ENCODE measurements around the gene UMPS. TPM values are rescaled to one million over a fixed set of nuclear protein-coding genes. Genes with fewer than 3 reads are reported as not detected.

UMPS gene
- total and polyA plus RNA-seq, 9 donors, result 15.2 to 39.5 (median 23.9) TPM

- Histone ChIP-seq H3K27me3 (no peaks in the 10 kb centered on the region), H3K9me3 (no peaks in the 10 kb centered on the region), H3K36me3 (no peaks in the 10 kb centered on the region), H3K4me1 (ENCODE audit: insufficient read depth) (no peaks in the 10 kb centered on the region), H3K27ac (no peak overlapping the region), H3K4me3 (no peak overlapping the region)
- DNase-seq, result no peak
- intact Hi-C loops (cut with DNase I), result no loop called here
- 97 to 98% (median 98%) methylated on average over 4 of the region's 4 CpGs for WGBS, 3 donors
- TF ChIP-seq POLR2A (IDR thresholded peaks at IDR 0.05) (no peak), CTCF (IDR thresholded peaks at IDR 0.05) (no peak), EP300 (IDR thresholded peaks at IDR 0.05) (no peak)
Observed at GRCh38 chr3:124697302-124697701, 33.0 kb upstream of the UMPS start.

GRCh38 chr3:124698030-124698770 is 32.1 kb upstream of the UMPS start:
- intact Hi-C loops (cut with DNase I), result no loop called here
- Histone ChIP-seq H3K4me3 (no peak overlapping the region), H3K36me3 (no peaks in the 10 kb centered on the region), H3K9me3 (no peaks in the 10 kb centered on the region), H3K4me1 (ENCODE audit: insufficient read depth) (no peaks in the 10 kb centered on the region), H3K27me3 (no peaks in the 10 kb centered on the region), H3K27ac (no peak overlapping the region)
- WGBS, 3 donors, result 61 to 75% (median 68%) methylated on average over 12 of the region's 12 CpGs
- TF ChIP-seq POLR2A (IDR thresholded peaks at IDR 0.05), result no peak
- TF ChIP-seq CTCF (IDR thresholded peaks at IDR 0.05), result no peak
- no peak for DNase-seq

- intact Hi-C loops (cut with DNase I), result no loop called here
Observed at GRCh38 chr3:124699051-124699450, 31.2 kb upstream of the UMPS start.

GRCh38 chr3:124699686-124700396 is 30.4 kb upstream of the UMPS start:
- WGBS, 3 donors, result 43 to 58% (median 49%) methylated on average over 12 of the region's 12 CpGs

More at GRCh38 chr3:124699051-124699450, 31.2 kb upstream of the UMPS start:
- Histone ChIP-seq H3K27me3 (no peaks in the 10 kb centered on the region), H3K9me3 (no peaks in the 10 kb centered on the region), H3K36me3 (no peaks in the 10 kb centered on the region), H3K27ac (no peak overlapping the region), H3K4me3 (no peak overlapping the region), H3K4me1 (ENCODE audit: insufficient read depth) (no peaks in the 10 kb centered on the region)
- TF ChIP-seq POLR2A (IDR thresholded peaks at IDR 0.05), result no peak
- no peak for TF ChIP-seq EP300 (IDR thresholded peaks at IDR 0.05)
- TF ChIP-seq CTCF (IDR thresholded peaks at IDR 0.05), result no peak
- 93 to 98% (median 98%) methylated on average over 1 of the region's 1 CpG for WGBS, 3 donors
- DNase-seq, result no peak

More at GRCh38 chr3:124699686-124700396, 30.4 kb upstream of the UMPS start:
- intact Hi-C loops (cut with DNase I), result no loop called here
- DNase-seq, result peak in 1 of 5 donors; percentile 18
- Histone ChIP-seq H3K27me3 (no peaks in the 10 kb centered on the region), H3K4me1 (ENCODE audit: insufficient read depth) (no peaks in the 10 kb centered on the region), H3K36me3 (no peaks in the 10 kb centered on the region), H3K27ac (no peak overlapping the region), H3K4me3 (no peak overlapping the region), H3K9me3 (no peaks in the 10 kb centered on the region)
- TF ChIP-seq EP300 (IDR thresholded peaks at IDR 0.05), result no peak
- no peak for TF ChIP-seq CTCF (IDR thresholded peaks at IDR 0.05)
- TF ChIP-seq POLR2A (IDR thresholded peaks at IDR 0.05), result no peak

Measured in ovary (tissue), 9 donors.